Islet of Langerhans (tissue), 1 donor: Measurements from ENCODE around the gene SPATA6L.
"Not testable (repeated sequence)": the region's sequence is repeated elsewhere in the genome, so short reads cannot be mapped to it uniquely, and the experiment has no call there.

Source experiments
- FAIRE-seq: peaks from one replicate; lab custom pipeline; 2011; peaks lifted over from hg19 to GRCh38; lab: Jason Lieb, UNC

Gene SPATA6L

GRCh38 chr9:4630836-4631235, 35.4 kb downstream of the SPATA6L start:
- no peak for FAIRE-seq

GRCh38 chr9:4622016-4622415, 44.3 kb downstream of the SPATA6L start:
- FAIRE-seq, result no peak

- no peak for FAIRE-seq
Observed at GRCh38 chr9:4620881-4621555, 45.3 kb downstream of the SPATA6L start.

GRCh38 chr9:4620057-4620765, 46.1 kb downstream of the SPATA6L start:
- FAIRE-seq, result no peak

- no peak for FAIRE-seq
Observed at GRCh38 chr9:4618700-4619099, 47.6 kb downstream of the SPATA6L start.

GRCh38 chr9:4617752-4618151, 48.5 kb downstream of the SPATA6L start:
- FAIRE-seq, result no peak

GRCh38 chr9:4615778-4616177, 50.5 kb downstream of the SPATA6L start:
- no peak for FAIRE-seq

GRCh38 chr9:4615251-4615650, 51.0 kb downstream of the SPATA6L start:
- no peak for FAIRE-seq

- FAIRE-seq, result no peak
Observed at GRCh38 chr9:4614627-4615026, 51.7 kb downstream of the SPATA6L start.

GRCh38 chr9:4606033-4606432, 60.2 kb downstream of the SPATA6L start:
- FAIRE-seq, result not testable (repeated sequence)

- FAIRE-seq, result peak; percentile 91
Observed at GRCh38 chr9:4604678-4605095, 61.6 kb downstream of the SPATA6L start.

- no peak for FAIRE-seq
Observed at GRCh38 chr9:4603830-4604229, 62.5 kb downstream of the SPATA6L start.

- no peak for FAIRE-seq
Observed at GRCh38 chr9:4600368-4600767, 65.9 kb downstream of the SPATA6L start.

GRCh38 chr9:4596165-4596922, 69.9 kb downstream of the SPATA6L start:
- no peak for FAIRE-seq

- no peak for FAIRE-seq
Observed at GRCh38 chr9:4594994-4595393, 71.3 kb downstream of the SPATA6L start.

GRCh38 chr9:4594545-4594944, 71.7 kb downstream of the SPATA6L start:
- FAIRE-seq, result no peak

- no peak for FAIRE-seq
Observed at GRCh38 chr9:4592886-4593285, 73.4 kb downstream of the SPATA6L start.

- no peak for FAIRE-seq
Observed at GRCh38 chr9:4592295-4592694, 74.0 kb downstream of the SPATA6L start.

- FAIRE-seq, result no peak
Observed at GRCh38 chr9:4591123-4591500, 75.2 kb downstream of the SPATA6L start.

- no peak for FAIRE-seq
Observed at GRCh38 chr9:4590430-4591122, 75.7 kb downstream of the SPATA6L start.

GRCh38 chr9:4588721-4589120, 77.6 kb downstream of the SPATA6L start:
- no peak for FAIRE-seq

GRCh38 chr9:4585135-4585534, 81.1 kb downstream of the SPATA6L start:
- no peak for FAIRE-seq

GRCh38 chr9:4584636-4585035, 81.6 kb downstream of the SPATA6L start:
- FAIRE-seq, result no peak
